Cortex of kidney (tissue), 1 donor: ENCODE results near the gene MTURN.
"Not testable (repeated sequence)": the region's sequence is repeated elsewhere in the genome, so short reads cannot be mapped to it uniquely, and the experiment has no call there.

Experiments used
- DNase-seq: peaks from one replicate; lab custom pipeline; 2025; lab: John Stamatoyannopoulos, UW

The MTURN gene

GRCh38 chr7:30134611-30135300 is at the start of gene MTURN:
MTURN (plus strand) TSS chr7:30134986; CDS start chr7:30135137, 151 bp downstream.
- no peak for DNase-seq

GRCh38 chr7:30086529-30086928 is 48.3 kb upstream of the MTURN start:
- no peak for DNase-seq

GRCh38 chr7:30087371-30087770 is 47.4 kb upstream of the MTURN start:
- DNase-seq: no peak

- no peak for DNase-seq
Observed at GRCh38 chr7:30088362-30088761, 46.4 kb upstream of the MTURN start.

- DNase-seq: no peak
Observed at GRCh38 chr7:30090111-30090510, 44.7 kb upstream of the MTURN start.

GRCh38 chr7:30091491-30091912 is 43.3 kb upstream of the MTURN start:
- DNase-seq: no peak

- no peak for DNase-seq
Observed at GRCh38 chr7:30091987-30092386, 42.8 kb upstream of the MTURN start.

GRCh38 chr7:30093420-30093952 is 41.3 kb upstream of the MTURN start:
- DNase-seq: no peak

- not testable (repeated sequence) for DNase-seq
Observed at GRCh38 chr7:30098599-30098998, 36.2 kb upstream of the MTURN start.

GRCh38 chr7:30102281-30102680 is 32.5 kb upstream of the MTURN start:
- DNase-seq: no peak

- DNase-seq: no peak
Observed at GRCh38 chr7:30104157-30104556, 30.6 kb upstream of the MTURN start.

GRCh38 chr7:30112103-30112713 is 22.6 kb upstream of the MTURN start:
- DNase-seq: no peak

- no peak for DNase-seq
Observed at GRCh38 chr7:30113144-30113543, 21.6 kb upstream of the MTURN start.

- DNase-seq: no peak
Observed at GRCh38 chr7:30114536-30115238, 20.1 kb upstream of the MTURN start.

GRCh38 chr7:30115709-30116297 is 19.0 kb upstream of the MTURN start:
- no peak for DNase-seq

- DNase-seq: no peak
Observed at GRCh38 chr7:30116771-30117170, 18.0 kb upstream of the MTURN start.

- no peak for DNase-seq
Observed at GRCh38 chr7:30117896-30118295, 16.9 kb upstream of the MTURN start.

GRCh38 chr7:30119890-30120577 is 14.8 kb upstream of the MTURN start:
- DNase-seq: no peak

GRCh38 chr7:30133736-30134610 is 813 bp upstream of the MTURN start:
- DNase-seq: no peak

GRCh38 chr7:30135301-30136116 is 723 bp downstream of the MTURN start:
- no peak for DNase-seq
